HepG2 (cell line): ENCODE data around the gene SWI5. TPM values are rescaled to one million over a fixed set of nuclear protein-coding genes. Genes with fewer than 3 reads are reported as not detected.

ENCODE experiments used
- CTCF ChIP-seq: sonication (generic); formaldehyde crosslinking; IDR thresholded peaks from 2 replicates; pipeline ENCODE4 v1.5.0; 2020; ENCODE audit warnings: mild to moderate bottlenecking, missing genetic modification reagents, moderate library complexity
- FOXP4 ChIP-seq: sonication (generic); formaldehyde crosslinking; IDR thresholded peaks from 2 replicates; pipeline ENCODE4 v1.4.0; 2020; ENCODE audit warnings: missing genetic modification reagents
- HINFP ChIP-seq: sonication (generic); formaldehyde crosslinking; IDR thresholded peaks from 2 replicates; pipeline ENCODE4 v1.4.0; 2020; ENCODE audit warnings: low read depth, mild to moderate bottlenecking, missing genetic modification reagents
- JUN ChIP-seq: sonication (generic); formaldehyde crosslinking; IDR thresholded peaks from 2 replicates; pipeline ENCODE4 v1.4.0; 2020; ENCODE audit warnings: mild to moderate bottlenecking, missing genetic modification reagents
- MTF2 ChIP-seq: sonication (generic); formaldehyde crosslinking; IDR thresholded peaks from 2 replicates; pipeline ENCODE4 v1.5.0; 2020; ENCODE audit warnings: missing genetic modification reagents, borderline replicate concordance
- NCOA2 ChIP-seq: sonication (generic); formaldehyde crosslinking; IDR thresholded peaks from 2 replicates; pipeline ENCODE4 v1.8.0; 2022; ENCODE audit warnings: inconsistent platforms
- RARG ChIP-seq: sonication (generic); formaldehyde crosslinking; IDR thresholded peaks from 2 replicates; pipeline ENCODE4 v1.4.0; 2020; ENCODE audit warnings: low read depth, mild to moderate bottlenecking, missing genetic modification reagents
- TCF7L2 ChIP-seq: IDR thresholded peaks from 2 replicates; pipeline ENCODE4 v1.6.1; 2011; ENCODE audit warnings: mild to moderate bottlenecking, low read depth, low read length, moderate library complexity
- THAP11 ChIP-seq: IDR thresholded peaks from 2 replicates; pipeline ENCODE4 v1.6.1; 2016; ENCODE audit warnings: missing biosample characterization, missing genetic modification reagents
- THAP8 ChIP-seq: sonication (generic); formaldehyde crosslinking; IDR thresholded peaks from 2 replicates; pipeline ENCODE4 v1.5.1; 2020; ENCODE audit warnings: missing genetic modification reagents, mild to moderate bottlenecking, borderline replicate concordance
- ZFP36 ChIP-seq: fragments of 150-350 bp; IDR thresholded peaks from 2 replicates; pipeline ENCODE4 v1.6.1; 2018; ENCODE audit warnings: borderline replicate concordance, low read length, low read depth; ENCODE audit not compliant: partially characterized antibody
- ZNF225 ChIP-seq: sonication (generic); formaldehyde crosslinking; IDR thresholded peaks from 2 replicates; pipeline ENCODE4 v1.4.0; 2020; ENCODE audit warnings: mild to moderate bottlenecking, missing genetic modification reagents
- ZNF263 ChIP-seq: sonication (generic); formaldehyde crosslinking; IDR thresholded peaks from 2 replicates; pipeline ENCODE4 v1.4.0; 2020; ENCODE audit warnings: missing genetic modification reagents
- ZSCAN25 ChIP-seq: sonication (generic); formaldehyde crosslinking; IDR thresholded peaks from 2 replicates; pipeline ENCODE4 v1.8.0; 2022; ENCODE audit warnings: mild to moderate bottlenecking, missing genetic modification reagents
- ZSCAN30 ChIP-seq: sonication (generic); formaldehyde crosslinking; IDR thresholded peaks from 2 replicates; pipeline ENCODE4 v1.5.0; 2020; ENCODE audit warnings: mild to moderate bottlenecking, missing genetic modification reagents
- polyA plus RNA-seq, 8 experiments: library from polyadenylated mRNA; depleted of rRNA in 3 of 8; stranded (reverse) in 7 of 8; unstranded in 1 of 8; fragments of >200 nt; fragmentation: Illumina TruSeq in 4 of 8; extraction: Trizol in 4 of 8; gene quantifications; 2 replicates each; pipeline versions ENCODE4 v1.2.1 to v1.2.3, GENCODE V29; 2011 to 2016; ENCODE audit warnings: low read depth in 4 of 8, missing spikeins in 1 of 8, mixed read lengths in 1 of 8; ENCODE audit not compliant: insufficient read depth in 1 of 8
- total RNA-seq, 5 experiments: library from RNA; depleted of rRNA; stranded (reverse); fragments of >200 nt; fragmentation: Illumina TruSeq; extraction: Trizol; gene quantifications; 2 replicates each; pipeline ENCODE4 v1.2.3, GENCODE V29; 2016; ENCODE audit warnings: low read depth in 1 of 5
- TF ChIP-seq, protein P1 (sequence below), 2 experiments: sonication (generic) in 1 of 2; formaldehyde crosslinking in 1 of 2; IDR thresholded peaks; 2 replicates each; pipeline versions ENCODE4 v1.5.1 to v1.6.1; 2011 to 2020; ENCODE audit warnings: borderline replicate concordance in 1 of 2, low read depth in 1 of 2, low read length in 1 of 2, mild to moderate bottlenecking in 1 of 2, missing genetic modification reagents in 1 of 2, moderate library complexity in 1 of 2

SWI5 gene
- total and polyA plus RNA-seq, 2 of the 13 experiments (the other 11 are each of a cell fraction or from before 2014, with no cell fraction given), result 39.2 to 41.0 TPM

DNA sequence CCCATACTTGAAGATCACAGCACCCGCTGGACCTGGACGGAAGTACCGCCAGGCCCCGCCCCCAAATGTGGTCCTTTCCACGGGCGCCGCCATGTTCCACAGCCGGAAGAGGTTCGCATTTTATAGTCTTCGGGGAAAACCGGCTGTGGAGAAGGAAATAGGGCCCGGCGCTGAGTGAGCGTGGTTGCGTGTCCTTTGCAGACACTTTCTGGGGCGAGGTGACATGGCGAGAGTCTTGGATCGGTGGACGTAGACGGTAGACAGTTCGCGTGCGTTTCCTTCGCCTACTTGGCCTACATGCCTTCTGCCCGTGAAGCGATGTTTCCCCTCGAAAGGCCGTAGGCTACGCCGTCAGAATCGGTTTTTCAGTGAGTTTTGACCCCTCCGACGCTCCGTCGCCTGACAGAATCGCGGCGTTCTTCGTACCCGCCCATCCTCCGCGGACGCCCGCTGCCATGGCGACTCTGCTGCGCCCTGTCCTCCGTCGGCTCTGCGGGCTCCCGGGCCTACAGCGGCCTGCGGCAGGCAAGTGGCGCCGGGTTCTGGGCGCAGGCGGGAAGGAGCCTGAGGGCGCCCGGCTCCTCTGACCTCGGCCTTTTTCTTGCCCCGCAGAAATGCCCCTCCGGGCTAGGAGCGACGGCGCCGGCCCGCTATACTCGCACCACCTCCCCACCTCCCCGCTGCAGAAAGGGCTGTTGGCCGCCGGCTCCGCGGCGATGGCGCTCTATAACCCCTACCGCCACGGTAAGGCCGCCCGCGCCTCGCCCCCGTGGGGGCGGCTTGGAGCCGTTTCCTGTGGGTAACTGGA lies 46.5 kb downstream of the SWI5 start, which contains the start of the genes COQ4 and TRUB2 (continued):
- peak; percentile 63 for TF ChIP-seq FOXP4 (CRISPR knock-in tag)
- TF ChIP-seq TCF7L2, result no peak
- TF ChIP-seq JUN (CRISPR knock-in tag), result peak; percentile 50; the same call in 1 of the 2 replicates
- TF ChIP-seq ZNF263 (CRISPR knock-in tag), result no peak
- peak; percentile 53; the same call in 1 of the 2 replicates for TF ChIP-seq NCOA2 (CRISPR knock-in tag)
- TF ChIP-seq MTF2 (CRISPR knock-in tag), result no peak
- TF ChIP-seq RARG, result no peak
- peak; percentile 96 for TF ChIP-seq THAP11 (CRISPR knock-in tag)
- TF ChIP-seq ZNF225 (CRISPR knock-in tag), result no peak
- peak; percentile 69; the same call in 1 of the 2 replicates for TF ChIP-seq ZSCAN30
- no peak for TF ChIP-seq ZFP36
- TF ChIP-seq THAP8, result no peak
- peak; percentile 68 for TF ChIP-seq HINFP (CRISPR knock-in tag)
- TF ChIP-seq ZSCAN25 (CRISPR knock-in tag), result peak; percentile 79; the same call in 1 of the 2 replicates
- no peak; the same call in 1 of the 2 replicates for TF ChIP-seq CTCF
- TF ChIP-seq, protein P1, sequence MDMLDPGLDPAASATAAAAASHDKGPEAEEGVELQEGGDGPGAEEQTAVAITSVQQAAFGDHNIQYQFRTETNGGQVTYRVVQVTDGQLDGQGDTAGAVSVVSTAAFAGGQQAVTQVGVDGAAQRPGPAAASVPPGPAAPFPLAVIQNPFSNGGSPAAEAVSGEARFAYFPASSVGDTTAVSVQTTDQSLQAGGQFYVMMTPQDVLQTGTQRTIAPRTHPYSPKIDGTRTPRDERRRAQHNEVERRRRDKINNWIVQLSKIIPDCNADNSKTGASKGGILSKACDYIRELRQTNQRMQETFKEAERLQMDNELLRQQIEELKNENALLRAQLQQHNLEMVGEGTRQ (IDR thresholded peaks at IDR 0.05; ENCODE audit: low read depth, low read length), result no peak
- TF ChIP-seq, protein P1 (CRISPR knock-in tag; IDR thresholded peaks at IDR 0.05; ENCODE audit: borderline replicate concordance), result peak; percentile 71
